Duodenal mucosa (tissue), 2 donors: Measurements from ENCODE around the gene DIP2C.

Source experiments
- H3K27ac ChIP-seq: one replicate; pipeline ENCODE4 v1.7.0; 2013; ENCODE audit warnings: low read depth, low read length
- H3K27me3 ChIP-seq, 2 donors: one replicate each; pipeline ENCODE4 v1.7.0; 2013; ENCODE audit warnings: low read length in 2 of 2, control low read depth in 1 of 2; ENCODE audit not compliant: insufficient read depth in 2 of 2, control insufficient read depth in 1 of 2
- H3K36me3 ChIP-seq, 2 donors: one replicate each; pipeline ENCODE4 v1.7.0; 2013; ENCODE audit warnings: low read length in 2 of 2, control low read depth in 1 of 2; ENCODE audit not compliant: insufficient read depth in 2 of 2, control insufficient read depth in 1 of 2
- H3K4me1 ChIP-seq, 2 donors: one replicate each; pipeline ENCODE4 v1.7.0; 2013; ENCODE audit warnings: low read length in 2 of 2, control low read depth in 1 of 2; ENCODE audit not compliant: insufficient read depth in 2 of 2, control insufficient read depth in 1 of 2
- H3K4me3 ChIP-seq, 2 donors: one replicate each; pipeline ENCODE4 v1.7.0; 2013; ENCODE audit warnings: low read length in 2 of 2, low read depth in 1 of 2
- H3K9ac ChIP-seq, 2 donors: one replicate each; pipeline ENCODE4 v1.7.0; 2013; ENCODE audit warnings: low read length in 2 of 2, low read depth in 1 of 2
- H3K9me3 ChIP-seq, 2 donors: one replicate each; pipeline ENCODE4 v1.7.0; 2013; ENCODE audit warnings: low read length in 2 of 2, control low read depth in 1 of 2; ENCODE audit not compliant: control insufficient read depth in 1 of 2

DIP2C gene

DNA sequence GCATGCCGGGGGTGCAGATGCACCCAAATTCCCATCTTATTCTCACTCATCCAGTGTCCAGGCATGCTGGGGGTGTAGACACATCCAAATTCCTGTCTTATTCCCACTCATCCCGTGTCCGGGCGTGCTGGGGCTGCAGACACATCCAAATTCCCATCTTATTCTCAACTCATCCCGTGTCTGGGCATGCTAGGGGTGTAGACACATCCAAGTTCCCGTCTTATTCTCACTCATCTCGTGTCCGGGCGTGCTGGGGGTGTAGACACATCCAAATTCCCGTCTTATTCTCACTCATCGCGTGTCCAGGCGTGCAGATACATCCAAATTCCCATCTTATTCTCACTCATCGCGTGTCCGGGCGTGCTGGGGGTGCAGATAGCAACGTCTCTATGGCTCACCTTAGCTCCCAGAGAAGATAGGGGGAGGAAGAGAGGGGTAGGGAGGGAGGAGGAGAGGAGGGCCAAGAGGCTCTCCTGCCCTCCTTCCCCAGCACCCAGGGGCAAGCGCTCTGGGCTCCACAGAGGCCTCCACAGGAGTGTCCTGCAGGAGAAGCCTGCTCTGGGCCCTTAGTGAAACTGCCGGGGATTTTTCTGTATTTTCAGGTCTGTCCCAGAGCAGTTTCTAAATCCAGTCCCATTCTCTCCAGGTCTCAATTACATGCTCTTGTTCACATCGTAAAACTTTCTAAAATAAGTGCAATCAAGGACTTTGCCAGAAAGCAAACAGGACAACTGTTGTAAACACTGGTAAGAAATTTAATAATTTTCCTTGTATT lies 210.8 kb downstream of the DIP2C start:
- Histone ChIP-seq H3K27me3 (no peaks in the 10 kb centered on the region), H3K9me3 (no peaks in the 10 kb centered on the region), H3K9ac (no peak overlapping the region), H3K4me3 (no peak overlapping the region), H3K27ac (no peak overlapping the region), H3K4me1 (peaks cover 0 to 5% of the 10 kb centered on the region in 2 donors), H3K36me3 (peaks cover 0 to 13% of the 10 kb centered on the region in 2 donors)

DNA sequence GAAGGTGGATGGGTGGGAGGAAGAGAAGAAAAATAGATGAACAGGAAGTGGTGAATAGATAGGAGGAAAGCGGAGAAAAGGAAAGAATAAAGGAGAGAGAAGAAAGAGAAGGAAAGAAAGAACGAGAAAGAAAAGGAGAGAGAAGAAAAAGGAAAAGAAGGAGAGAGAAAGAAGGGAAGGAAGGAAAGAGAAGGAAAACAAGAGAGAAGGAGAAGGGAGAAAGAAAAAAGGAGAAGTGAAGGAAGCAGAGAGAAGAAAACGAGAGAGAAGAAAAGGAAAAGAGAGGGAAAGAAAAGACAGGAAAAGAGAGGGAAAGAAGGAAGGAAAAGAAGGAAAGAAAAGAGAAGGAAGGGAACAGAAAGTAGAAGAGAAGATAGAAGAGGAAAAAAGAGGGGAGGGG lies 211.8 kb downstream of the DIP2C start:
- Histone ChIP-seq H3K27ac (no peak overlapping the region), H3K36me3 (peaks cover 0 to 13% of the 10 kb centered on the region in 2 donors), H3K4me1 (peaks cover 0 to 5% of the 10 kb centered on the region in 2 donors), H3K9me3 (no peaks in the 10 kb centered on the region), H3K27me3 (no peaks in the 10 kb centered on the region), H3K9ac (no peak overlapping the region), H3K4me3 (no peak overlapping the region)

DNA sequence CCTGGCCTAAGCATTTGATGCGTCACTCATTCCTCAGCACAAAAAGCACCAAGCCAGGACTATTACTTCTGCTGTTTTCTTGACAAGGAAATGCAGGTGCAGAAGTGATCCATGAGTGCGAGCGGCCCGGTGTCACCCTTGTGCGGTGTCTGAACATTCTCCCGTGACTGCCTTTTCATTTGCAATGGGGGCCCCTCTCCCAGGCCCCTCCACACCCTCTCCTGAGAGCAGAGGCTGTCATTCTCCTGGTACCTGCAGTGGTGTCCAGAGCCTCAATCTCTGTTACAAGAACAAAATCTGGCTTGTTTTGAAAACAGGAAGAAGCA lies 213.1 kb downstream of the DIP2C start:
- H3K36me3 ChIP-seq = peaks cover 4 to 10% of the 10 kb centered on the region in 2 donors
- H3K9me3 ChIP-seq = no peaks in the 10 kb centered on the region
- H3K4me1 ChIP-seq = peaks cover 0 to 5% of the 10 kb centered on the region in 2 donors
- no peak overlapping the region for H3K9ac ChIP-seq
- no peaks in the 10 kb centered on the region for H3K27me3 ChIP-seq
- H3K27ac ChIP-seq = no peak overlapping the region
- no peak overlapping the region for H3K4me3 ChIP-seq

DNA sequence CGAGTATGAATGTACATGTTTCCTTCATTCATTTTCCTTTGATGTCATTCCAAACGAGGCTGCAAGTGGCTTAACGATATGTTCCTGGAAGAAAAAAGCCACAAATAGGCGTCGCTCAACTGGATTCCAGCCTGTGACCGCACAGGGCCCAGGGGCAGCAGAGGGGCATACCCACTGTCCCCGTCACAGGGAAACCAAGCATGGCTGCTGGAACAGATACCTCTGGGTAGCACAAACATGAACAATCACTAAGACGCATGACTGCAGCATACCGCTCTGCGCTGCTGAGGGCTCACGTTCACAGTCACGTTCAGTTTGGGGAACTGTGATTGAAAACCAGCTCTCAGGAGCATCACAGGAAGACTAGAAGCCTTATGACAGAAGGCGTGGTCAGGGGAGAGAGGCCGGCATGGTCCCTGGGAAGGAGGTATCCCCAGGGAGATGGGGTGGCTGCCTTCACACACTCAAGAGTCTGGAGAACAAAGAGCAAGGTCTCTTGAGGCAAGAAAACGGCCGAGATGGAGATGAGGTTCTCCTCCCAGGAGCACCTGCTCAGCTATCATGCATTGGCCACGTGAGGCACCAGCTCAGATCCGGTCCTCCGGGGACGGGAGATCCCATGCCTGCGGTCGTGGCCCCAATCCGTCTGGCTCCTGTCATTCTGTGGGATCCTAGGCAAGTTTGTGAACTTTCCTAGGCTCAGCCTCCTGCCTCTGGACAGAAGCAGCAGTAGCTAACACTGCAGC lies 213.6 kb downstream of the DIP2C start:
- H3K4me3 ChIP-seq = no peak overlapping the region
- no peaks in the 10 kb centered on the region for H3K27me3 ChIP-seq
- H3K9me3 ChIP-seq = no peaks in the 10 kb centered on the region
- no peak overlapping the region for H3K27ac ChIP-seq
- peaks cover 0 to under 1% of the 10 kb centered on the region in 2 donors for H3K4me1 ChIP-seq
- peaks cover 4 to 15% of the 10 kb centered on the region in 2 donors for H3K36me3 ChIP-seq
- no peak overlapping the region for H3K9ac ChIP-seq

- H3K4me3 ChIP-seq = no peak overlapping the region
- no peak overlapping the region for H3K9ac ChIP-seq
- no peaks in the 10 kb centered on the region for H3K27me3 ChIP-seq
- no peak overlapping the region for H3K27ac ChIP-seq
- H3K4me1 ChIP-seq = no peaks in the 10 kb centered on the region
- no peaks in the 10 kb centered on the region for H3K9me3 ChIP-seq
- peaks cover 4 to 25% of the 10 kb centered on the region in 2 donors for H3K36me3 ChIP-seq
Observed at GRCh38 chr10:474946-475345, 214.5 kb downstream of the DIP2C start.

DNA sequence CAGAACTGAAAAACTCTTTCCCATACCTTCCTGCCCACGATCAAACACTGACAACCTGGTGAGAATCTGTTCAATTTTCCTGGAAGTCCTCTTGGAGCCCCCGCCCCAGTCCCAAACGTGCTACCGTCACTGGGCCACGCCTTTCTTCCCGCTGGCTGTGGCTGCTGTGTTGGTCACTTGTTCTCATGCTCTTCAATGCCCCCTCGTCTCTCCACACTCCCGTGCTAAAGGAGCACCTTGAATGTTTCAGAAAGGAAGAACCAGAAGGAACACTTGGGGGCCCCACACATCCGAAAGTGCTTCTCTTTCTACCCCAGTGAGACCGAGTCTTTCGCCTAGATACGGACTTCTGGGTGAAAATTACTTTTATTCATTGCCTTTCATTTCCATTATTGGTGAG lies 215.1 kb downstream of the DIP2C start:
- Histone ChIP-seq H3K9ac (no peak overlapping the region), H3K36me3 (peaks cover 4 to 28% of the 10 kb centered on the region in 2 donors), H3K27ac (no peak overlapping the region), H3K4me1 (no peaks in the 10 kb centered on the region), H3K4me3 (no peak overlapping the region), H3K27me3 (no peaks in the 10 kb centered on the region), H3K9me3 (no peaks in the 10 kb centered on the region)

DNA sequence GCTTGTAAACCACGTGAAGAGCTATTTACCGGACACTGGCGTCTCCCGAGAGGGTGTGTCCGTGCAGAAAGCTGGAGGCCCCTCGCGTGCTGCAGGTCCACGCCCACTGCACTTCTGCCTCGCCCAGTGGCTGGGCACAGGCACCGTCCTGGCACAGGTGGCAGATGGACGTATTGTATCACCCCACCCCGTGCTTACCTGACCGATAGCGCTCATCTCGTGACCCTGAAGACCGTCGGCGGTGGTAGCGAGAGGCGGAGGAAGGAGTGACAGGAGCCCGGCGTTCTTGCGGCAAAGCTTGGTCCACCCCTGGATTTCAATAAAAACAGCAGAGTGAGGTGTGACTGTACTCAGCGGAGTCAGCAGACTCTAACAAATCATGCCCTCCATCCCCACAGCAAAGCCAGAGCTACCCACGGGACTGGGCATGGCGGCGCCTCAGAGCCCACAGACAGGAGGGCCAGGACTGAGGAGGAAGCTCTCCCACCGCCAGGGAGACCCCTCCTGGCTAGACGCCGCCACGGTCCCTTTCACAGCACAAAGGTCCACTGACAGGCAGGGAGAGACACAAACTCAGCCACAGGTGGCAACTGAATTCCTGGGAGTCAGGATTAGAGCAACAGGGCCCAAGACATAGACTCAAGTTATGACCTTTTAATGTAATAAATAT lies 217.1 kb downstream of the DIP2C start:
- H3K36me3 ChIP-seq = peaks cover 4 to 32% of the 10 kb centered on the region in 2 donors

DNA sequence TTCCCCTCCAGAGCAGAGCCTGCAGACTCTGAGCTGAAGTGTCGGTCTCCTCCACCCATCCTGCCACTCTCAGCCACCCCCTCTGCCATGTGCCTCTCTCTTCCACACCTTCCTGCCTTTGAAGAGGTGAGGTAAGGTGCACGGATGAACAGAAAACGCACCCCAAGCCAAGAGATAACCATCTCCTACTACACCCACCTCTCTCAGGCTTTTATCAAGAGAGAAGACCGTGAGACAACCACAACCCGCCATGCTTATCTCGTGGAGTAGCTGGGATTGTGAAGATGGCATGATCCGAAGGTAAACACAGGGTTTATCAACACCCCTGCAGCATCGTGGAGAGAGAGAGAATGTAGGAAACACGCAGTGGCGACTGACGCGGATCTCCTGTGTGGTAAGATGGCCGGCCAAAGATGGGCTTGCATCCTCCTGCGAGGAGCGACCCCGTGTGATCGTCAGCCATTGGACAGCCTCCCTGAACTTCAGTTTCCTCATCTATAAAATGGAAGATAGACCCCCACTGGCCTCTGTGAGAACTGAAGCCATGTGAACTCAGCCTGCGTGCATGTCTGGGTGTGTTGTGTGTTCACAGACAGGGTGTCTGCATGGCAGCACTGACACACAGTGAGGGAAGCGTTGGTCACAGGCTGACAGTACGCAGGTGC lies 219.0 kb downstream of the DIP2C start:
- no peak overlapping the region for H3K4me3 ChIP-seq
- no peak overlapping the region for H3K9ac ChIP-seq
- no peaks in the 10 kb centered on the region for H3K9me3 ChIP-seq
- no peaks in the 10 kb centered on the region for H3K4me1 ChIP-seq
- peaks cover 4 to 24% of the 10 kb centered on the region in 2 donors for H3K36me3 ChIP-seq
- H3K27me3 ChIP-seq = no peaks in the 10 kb centered on the region
- no peak overlapping the region for H3K27ac ChIP-seq

More for the DNA sequence above, 217.1 kb downstream of the DIP2C start:
- H3K9me3 ChIP-seq = no peaks in the 10 kb centered on the region
- no peaks in the 10 kb centered on the region for H3K27me3 ChIP-seq
- H3K9ac ChIP-seq = no peak overlapping the region
- H3K4me3 ChIP-seq = no peak overlapping the region
- H3K4me1 ChIP-seq = no peaks in the 10 kb centered on the region
- H3K27ac ChIP-seq = no peak overlapping the region

DNA sequence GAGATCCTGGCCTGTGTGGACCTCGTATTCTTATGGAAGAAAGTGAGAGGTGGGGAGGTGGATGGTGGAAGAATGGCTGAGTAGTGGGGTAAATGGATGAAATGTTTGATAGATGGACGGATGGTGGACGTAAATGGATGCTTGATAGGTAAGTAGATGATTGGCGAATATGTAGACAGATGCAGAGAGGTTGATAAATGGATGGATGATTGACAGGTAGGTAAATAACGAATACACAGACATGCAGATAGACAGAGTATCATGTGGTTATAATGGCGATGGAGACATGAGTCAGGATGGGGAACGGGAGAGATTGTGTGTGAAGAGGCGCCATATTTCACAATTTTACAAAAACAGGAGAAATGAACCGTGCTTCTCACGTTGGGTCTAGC lies 219.5 kb downstream of the DIP2C start:
- Histone ChIP-seq H3K9me3 (no peaks in the 10 kb centered on the region), H3K27me3 (no peaks in the 10 kb centered on the region), H3K36me3 (peaks cover 4 to 23% of the 10 kb centered on the region in 2 donors), H3K9ac (no peak overlapping the region), H3K27ac (no peak overlapping the region), H3K4me1 (no peaks in the 10 kb centered on the region), H3K4me3 (no peak overlapping the region)

GRCh38 chr10:459743-460142 lies 229.7 kb downstream of the DIP2C start:
- no peak overlapping the region for H3K4me3 ChIP-seq
- H3K27me3 ChIP-seq = no peaks in the 10 kb centered on the region
- H3K9me3 ChIP-seq = no peaks in the 10 kb centered on the region
- no peaks in the 10 kb centered on the region for H3K4me1 ChIP-seq
- peaks cover 0 to 11% of the 10 kb centered on the region in 2 donors for H3K36me3 ChIP-seq
- no peak overlapping the region for H3K27ac ChIP-seq
- no peak overlapping the region for H3K9ac ChIP-seq
